Measurements from ENCODE around the gene SAMD4A.
A peak's percentile ranks its signal among the peaks of the same experiment; 100 is the strongest.
"Not testable (repeated sequence)": the region's sequence is repeated elsewhere in the genome, so short reads cannot be mapped to it uniquely, and the experiment has no call there.

The SAMD4A gene

DNA sequence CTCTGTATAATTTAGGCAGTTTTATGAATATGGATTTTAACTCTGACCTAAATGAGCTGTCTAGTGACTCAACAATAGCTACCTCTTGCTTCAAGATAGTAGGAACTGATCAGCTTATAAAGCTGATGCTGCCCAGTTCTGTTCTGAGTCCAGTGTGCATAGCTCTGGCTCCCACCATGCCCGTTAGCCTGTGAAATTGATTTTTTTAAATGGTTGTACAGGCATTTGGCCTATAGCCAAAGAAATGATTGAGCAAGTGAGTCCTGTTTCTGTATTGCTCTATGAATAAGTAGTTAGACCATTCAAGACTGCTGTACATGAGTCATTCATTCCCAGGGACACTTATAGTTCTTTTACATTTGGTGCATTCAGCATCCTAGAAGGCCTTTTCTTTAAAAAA lies 36.4 kb downstream of the SAMD4A start:
- no peaks in the 10 kb centered on the region for H3K9me3 Mint-ChIP-seq
- ATAC-seq (no peak), DNase-seq (no peak)
- no peak overlapping the region for H3K4me3 Mint-ChIP-seq
- no peaks in the 10 kb centered on the region for H3K27me3 Mint-ChIP-seq
- H3K4me1 Mint-ChIP-seq: peaks cover 5% of the 10 kb centered on the region
- H3K27ac Mint-ChIP-seq: no peak overlapping the region

DNA sequence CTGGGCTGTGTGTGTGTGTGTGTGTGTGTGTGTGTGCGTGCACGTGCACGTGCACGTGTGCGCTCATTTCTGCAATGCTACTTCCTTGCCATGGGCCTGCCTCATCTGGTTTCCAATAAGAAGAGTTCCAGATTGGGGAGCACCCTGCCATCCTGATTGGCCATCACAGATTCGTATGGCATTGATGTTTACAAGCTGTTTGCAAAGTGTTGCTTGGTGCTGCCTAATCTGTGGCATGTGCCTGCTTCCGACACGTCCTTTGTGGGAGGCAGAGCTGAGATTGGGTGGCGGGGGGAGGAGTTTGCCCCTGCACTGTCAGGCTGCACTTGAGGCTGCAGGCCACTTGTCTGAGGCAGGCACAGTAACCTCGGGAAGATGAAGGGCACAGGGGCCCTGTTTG lies 39.2 kb downstream of the SAMD4A start:
- no peak for DNase-seq

DNA sequence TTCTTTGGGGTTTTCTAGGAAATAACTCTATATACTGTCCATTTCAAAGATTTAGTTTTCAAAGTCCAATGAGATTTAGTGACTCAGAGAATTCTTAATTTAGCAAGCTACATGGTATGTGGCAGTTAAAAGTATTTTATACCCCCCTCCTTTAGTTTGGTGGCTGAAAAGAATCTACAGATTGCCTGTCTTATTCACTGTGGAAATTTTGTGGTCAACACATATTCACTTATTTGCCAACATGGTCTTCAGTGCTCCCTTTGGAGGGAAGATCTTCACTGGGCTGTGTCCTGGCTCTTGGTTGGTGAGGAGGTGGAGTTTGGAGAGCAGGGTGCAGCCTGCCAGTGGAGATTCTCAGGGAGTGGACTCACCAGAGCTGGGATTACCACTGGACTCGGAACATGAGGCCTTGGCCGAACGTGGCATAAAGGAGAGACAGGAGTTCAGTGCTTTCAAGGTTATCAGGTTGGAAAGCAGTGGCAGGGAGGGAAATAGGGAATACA lies 39.8 kb downstream of the SAMD4A start:
- Mint-ChIP-seq H3K27me3 (peaks cover 8% of the 10 kb centered on the region), H3K9me3 (no peaks in the 10 kb centered on the region), H3K4me3 (no peak overlapping the region), H3K27ac (no peak overlapping the region), H3K4me1 (peaks cover 5% of the 10 kb centered on the region)
- ATAC-seq: no peak
- no peak for DNase-seq

More for the DNA sequence above, 39.2 kb downstream of the SAMD4A start:
- Mint-ChIP-seq H3K27ac (no peak overlapping the region), H3K27me3 (peaks cover 8% of the 10 kb centered on the region), H3K4me3 (no peak overlapping the region), H3K4me1 (peaks cover 5% of the 10 kb centered on the region), H3K9me3 (no peaks in the 10 kb centered on the region)
- ATAC-seq: no peak

DNA sequence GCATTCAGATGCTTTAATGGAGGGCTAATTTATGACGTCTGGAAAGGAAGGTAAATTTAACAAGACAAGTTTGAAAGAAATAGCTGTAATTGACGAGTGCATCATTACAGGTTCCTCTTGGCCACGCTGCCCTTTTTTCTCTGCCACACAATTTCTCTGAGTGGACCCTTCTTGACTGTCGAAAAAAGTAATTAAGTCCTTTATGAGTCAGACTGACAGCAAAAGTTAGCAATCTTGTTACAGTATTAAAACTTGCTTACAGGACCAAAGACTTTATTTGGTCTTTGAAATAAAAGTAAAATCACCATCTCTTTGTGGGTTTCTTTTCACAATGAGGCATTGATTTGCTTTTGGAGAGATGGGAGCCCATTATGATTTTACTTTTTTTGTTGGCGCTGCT lies 42.6 kb downstream of the SAMD4A start:
- Mint-ChIP-seq H3K27me3 (peaks cover 8% of the 10 kb centered on the region), H3K4me1 (peaks cover 5% of the 10 kb centered on the region), H3K27ac (no peak overlapping the region), H3K4me3 (no peak overlapping the region), H3K9me3 (no peaks in the 10 kb centered on the region)
- no peak for DNase-seq
- no peak for ATAC-seq

DNA sequence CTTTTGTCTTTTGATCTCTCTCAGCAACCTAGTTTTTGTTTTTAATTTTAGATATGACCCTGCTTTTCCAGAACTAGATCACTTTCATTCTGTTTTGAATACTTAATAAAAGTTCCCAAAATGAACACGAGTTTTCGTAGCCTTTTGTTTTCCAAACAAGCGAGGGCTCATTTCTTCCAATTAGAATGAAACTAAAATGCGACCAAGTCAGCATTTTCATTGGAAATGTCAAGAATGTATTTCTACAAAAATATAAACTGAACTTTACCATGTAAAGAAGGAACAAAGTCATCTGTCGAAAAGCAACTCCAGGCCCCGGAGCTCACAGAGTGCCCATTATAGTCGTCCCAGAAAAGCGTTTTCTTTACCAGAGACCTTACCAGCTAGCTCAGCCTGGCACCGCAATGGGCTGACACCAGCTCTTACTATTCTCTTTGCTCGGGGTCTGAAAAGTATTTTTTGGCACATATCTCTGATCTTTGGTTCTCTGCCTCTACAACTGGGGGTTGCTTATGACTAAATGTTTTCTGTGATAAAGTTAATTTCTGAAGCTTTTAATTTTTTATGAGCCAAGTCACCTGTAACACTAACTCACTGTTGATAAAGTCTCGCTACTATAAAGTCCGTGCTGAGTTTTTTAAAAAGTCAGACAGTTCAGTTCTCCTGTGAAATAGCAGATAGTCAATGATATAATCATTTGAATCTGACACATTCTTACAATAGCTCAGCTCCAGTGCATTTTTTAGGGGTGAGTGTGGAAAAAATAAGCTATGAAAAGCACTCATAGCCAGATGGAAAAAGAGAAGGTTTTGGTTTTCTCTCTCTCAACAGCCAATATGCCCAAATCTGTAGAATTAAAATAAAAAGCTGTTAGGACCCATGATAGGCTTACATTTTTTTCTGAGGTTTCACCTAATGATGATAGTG lies 43.4 kb downstream of the SAMD4A start:
- no peak overlapping the region for H3K27ac Mint-ChIP-seq
- no peak overlapping the region for H3K4me3 Mint-ChIP-seq
- peaks cover 8% of the 10 kb centered on the region for H3K27me3 Mint-ChIP-seq
- ATAC-seq: no peak
- no peaks in the 10 kb centered on the region for H3K9me3 Mint-ChIP-seq
- no peak for DNase-seq
- peaks cover 5% of the 10 kb centered on the region for H3K4me1 Mint-ChIP-seq

DNA sequence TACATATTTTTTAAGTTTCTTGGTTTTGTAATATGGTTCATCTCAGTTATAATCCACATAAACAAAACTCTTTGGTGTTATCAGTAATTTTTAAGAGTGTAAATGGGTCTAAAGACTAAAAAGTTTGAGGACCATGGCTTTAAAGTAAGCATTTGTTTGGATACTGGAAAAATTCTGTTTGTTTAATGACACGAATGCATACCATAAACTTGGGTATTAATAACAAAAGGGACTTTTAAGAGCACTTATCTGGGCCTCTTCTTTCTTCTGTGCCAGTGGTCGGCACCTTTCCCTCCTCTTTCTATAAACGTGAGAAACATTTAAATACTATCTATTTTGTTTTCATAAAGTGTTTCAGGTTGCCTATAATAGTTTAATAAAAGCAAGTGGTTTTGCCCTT lies 47.4 kb downstream of the SAMD4A start:
- Mint-ChIP-seq H3K27me3 (peaks cover under 1% of the 10 kb centered on the region), H3K9me3 (no peaks in the 10 kb centered on the region), H3K4me3 (no peak overlapping the region), H3K27ac (no peak overlapping the region), H3K4me1 (peaks cover 8% of the 10 kb centered on the region)
- no peak for ATAC-seq
- DNase-seq: no peak

DNA sequence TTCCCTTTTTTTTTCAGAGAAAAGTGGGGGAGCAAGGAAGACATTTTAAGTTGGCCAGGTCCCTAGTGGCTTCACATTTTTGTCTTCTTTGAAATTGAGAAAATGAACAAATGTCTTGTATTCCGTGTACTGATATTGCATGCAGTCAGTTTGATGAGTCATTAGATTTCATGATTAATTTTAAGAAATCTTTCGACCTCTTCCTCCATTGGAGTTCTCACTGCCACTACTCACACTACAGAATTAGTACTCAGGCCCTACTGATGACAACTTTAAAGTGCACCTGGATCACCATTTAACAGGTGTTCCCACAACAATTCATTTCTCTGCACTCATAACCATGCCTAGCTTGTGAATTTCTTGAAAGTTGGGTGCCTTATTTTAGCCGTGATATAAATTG lies 50.5 kb downstream of the SAMD4A start:
- Mint-ChIP-seq H3K27me3 (no peaks in the 10 kb centered on the region), H3K9me3 (no peaks in the 10 kb centered on the region), H3K4me3 (no peak overlapping the region), H3K4me1 (peaks cover 18% of the 10 kb centered on the region), H3K27ac (no peak overlapping the region)
- no peak for DNase-seq
- peak; percentile 73 for ATAC-seq

DNA sequence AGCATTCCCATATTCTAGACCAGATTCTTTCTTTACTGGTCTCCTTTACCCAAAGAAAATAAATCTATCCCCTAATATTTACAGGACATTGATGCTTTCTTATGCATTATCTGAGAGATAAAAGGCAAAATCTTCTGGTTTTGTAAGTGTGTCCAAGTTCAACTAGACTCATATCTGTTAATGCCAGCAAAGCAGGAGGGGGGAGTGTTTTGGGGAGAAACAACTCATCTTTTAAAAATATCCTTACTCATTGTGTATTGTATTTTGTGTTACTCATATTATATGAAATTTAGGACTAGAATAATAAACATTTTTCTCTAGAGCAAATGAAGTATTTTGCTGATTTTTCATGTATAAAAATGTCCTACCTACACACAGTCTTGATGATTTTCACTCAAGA lies 54.8 kb downstream of the SAMD4A start:
- DNase-seq: no peak
- peaks cover 0 to 7% of the 10 kb centered on the region in 2 donors for H3K9me3 Mint-ChIP-seq
- H3K4me3 Mint-ChIP-seq: no peak overlapping the region
- H3K27ac Mint-ChIP-seq: no peak overlapping the region
- H3K4me1 Mint-ChIP-seq: peaks cover 50% of the 10 kb centered on the region
- ATAC-seq: no peak
- H3K27me3 Mint-ChIP-seq: no peaks in the 10 kb centered on the region

DNA sequence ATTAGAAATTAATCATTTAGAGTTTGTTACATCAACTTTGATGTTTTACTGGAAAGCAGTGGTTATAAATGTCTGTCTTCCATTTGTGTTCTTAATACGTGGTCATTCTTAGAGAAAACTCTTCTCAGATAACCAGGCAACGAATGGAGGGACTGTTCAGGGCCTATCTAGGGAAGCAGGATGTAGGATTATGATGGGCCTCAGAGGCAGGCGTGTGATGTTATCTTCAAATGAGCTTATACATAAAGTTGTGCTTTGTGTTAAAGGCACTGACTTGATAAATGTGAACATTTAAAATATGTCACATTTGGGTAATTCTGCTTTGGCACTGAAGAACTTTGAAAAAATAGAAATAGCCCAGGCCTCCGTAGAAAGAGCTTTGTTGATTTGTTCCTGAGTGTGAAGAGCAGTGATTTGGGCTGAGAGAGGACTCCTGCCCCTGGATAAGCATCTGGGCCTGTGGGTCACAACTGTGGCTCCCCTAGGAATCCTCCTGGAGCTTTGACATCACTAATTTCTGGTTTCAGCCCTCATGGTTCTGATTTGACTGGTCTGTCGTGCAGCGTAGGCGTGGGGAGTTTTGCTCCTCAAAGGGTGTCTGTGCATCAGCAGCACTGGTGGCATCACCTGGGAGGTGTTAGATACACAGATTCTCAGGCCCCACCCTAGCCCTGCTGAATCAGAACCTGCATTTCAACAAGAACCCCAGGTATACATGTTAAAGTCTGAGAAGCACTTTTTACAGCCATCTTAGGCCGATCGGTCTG lies 55.4 kb downstream of the SAMD4A start:
- H3K9me3 Mint-ChIP-seq: peaks cover 0 to 7% of the 10 kb centered on the region in 2 donors
- H3K4me1 Mint-ChIP-seq: peaks cover 54% of the 10 kb centered on the region
- H3K27me3 Mint-ChIP-seq: no peaks in the 10 kb centered on the region
- peak; percentile 98 for ATAC-seq
- DNase-seq: peak; percentile 29 to 72
- H3K4me3 Mint-ChIP-seq: no peak overlapping the region
- H3K27ac Mint-ChIP-seq: no peak overlapping the region

DNA sequence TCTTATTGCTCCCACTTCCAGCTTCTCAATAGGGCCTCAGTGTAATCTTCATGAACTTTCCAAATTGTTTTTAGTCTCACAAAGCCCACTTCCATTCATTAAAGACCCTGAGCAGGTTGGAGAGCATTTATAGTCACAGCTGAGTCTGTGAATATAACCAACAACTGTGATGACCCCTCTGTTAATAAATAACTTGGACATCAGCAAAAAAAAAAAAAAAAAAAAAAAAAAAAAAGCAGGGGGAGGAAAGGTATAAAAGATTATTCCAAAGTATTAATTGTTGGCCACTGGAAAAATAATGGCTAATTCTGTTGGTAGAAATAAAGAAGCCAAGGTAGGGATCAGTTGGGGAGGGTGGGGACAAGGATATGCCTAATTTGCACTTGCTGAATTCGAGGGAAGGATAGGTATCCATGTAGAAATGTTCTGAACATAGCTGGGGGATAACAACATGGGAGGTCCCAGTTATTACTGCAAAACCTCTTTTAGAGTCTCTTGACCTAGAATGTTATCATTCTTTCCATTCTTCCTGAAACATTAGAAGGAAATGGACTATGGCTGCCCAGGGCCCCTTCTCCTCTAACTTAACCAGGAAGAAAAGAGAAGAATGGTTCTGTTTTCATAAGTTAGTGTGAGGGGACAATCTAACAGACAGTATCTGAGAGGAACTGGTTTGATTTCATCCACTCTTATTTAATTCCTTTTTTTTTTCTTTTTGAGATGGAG lies 56.5 kb downstream of the SAMD4A start:
- no peak overlapping the region for H3K4me3 Mint-ChIP-seq

DNA sequence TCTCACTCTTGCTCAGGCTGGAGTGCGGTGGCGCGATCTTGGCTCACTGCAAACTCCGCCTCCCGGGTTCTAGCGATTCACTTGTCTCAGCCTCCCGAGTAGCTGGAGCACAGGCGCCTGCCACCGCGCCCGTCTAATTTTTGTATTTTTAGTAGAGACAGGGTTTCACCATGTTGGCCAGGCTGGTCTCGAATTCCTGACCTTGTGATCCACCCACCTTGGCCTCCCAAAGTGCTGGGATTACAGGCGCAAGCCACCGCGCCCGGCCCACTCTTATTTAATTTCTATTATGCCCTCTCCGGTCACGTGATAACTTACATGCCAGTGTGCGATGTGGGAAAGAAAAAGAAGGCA lies 57.1 kb downstream of the SAMD4A start:
- H3K4me1 Mint-ChIP-seq: peaks cover 65% of the 10 kb centered on the region
- ATAC-seq: not testable (repeated sequence)

More for the DNA sequence above, 56.5 kb downstream of the SAMD4A start:
- Mint-ChIP-seq H3K9me3 (peaks cover 0 to 7% of the 10 kb centered on the region in 2 donors), H3K27me3 (no peaks in the 10 kb centered on the region), H3K27ac (no peak overlapping the region), H3K4me1 (peaks cover 60% of the 10 kb centered on the region)
- no peak for ATAC-seq
- DNase-seq: no peak

DNA sequence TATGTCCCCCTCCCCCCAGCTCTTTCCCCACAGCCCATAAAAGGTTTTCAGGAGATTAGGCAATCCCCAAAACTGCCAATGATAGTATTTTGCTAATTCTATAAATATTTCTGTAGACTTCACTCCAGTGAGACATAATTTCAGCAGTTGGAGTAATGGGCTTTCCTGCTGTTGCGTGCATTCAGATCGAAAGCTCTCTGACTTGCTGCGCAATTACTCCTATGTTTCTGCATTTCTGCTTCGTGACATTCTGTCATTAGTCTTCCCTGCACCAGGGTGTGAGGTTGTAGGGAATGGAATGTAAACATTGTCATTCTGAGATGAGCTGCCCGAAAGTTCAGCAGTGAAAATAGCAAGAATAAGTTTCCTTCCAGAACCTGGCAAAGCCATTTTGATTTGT lies 58.2 kb downstream of the SAMD4A start:
- DNase-seq: no peak
- Mint-ChIP-seq H3K27me3 (no peaks in the 10 kb centered on the region), H3K9me3 (peaks cover 0 to 7% of the 10 kb centered on the region in 2 donors), H3K27ac (no peak overlapping the region), H3K4me3 (no peak overlapping the region), H3K4me1 (peaks cover 75% of the 10 kb centered on the region)
- ATAC-seq: no peak

More for the DNA sequence above, 57.1 kb downstream of the SAMD4A start:
- H3K27ac Mint-ChIP-seq, H3K9me3 Mint-ChIP-seq, H3K4me3 Mint-ChIP-seq, H3K27me3 Mint-ChIP-seq, DNase-seq: not testable (repeated sequence)

DNA sequence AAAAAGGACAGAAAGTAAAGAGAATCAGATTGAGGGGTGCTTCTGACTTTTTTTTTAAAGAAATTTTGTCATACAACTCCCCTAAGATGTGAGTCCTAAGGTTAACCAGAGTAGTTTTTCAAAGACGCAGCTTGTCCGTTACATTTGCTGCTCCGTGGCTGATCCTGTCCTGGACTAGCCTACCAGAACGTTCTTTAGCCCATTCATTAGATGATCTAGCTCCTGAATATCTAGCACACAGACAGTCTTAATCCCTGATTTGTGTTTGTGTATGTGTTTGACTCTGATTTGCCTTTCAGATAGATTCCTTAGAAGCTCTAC lies 60.3 kb downstream of the SAMD4A start:
- H3K27me3 Mint-ChIP-seq: no peaks in the 10 kb centered on the region
- peaks cover 73% of the 10 kb centered on the region for H3K4me1 Mint-ChIP-seq
- H3K9me3 Mint-ChIP-seq: peaks cover 0 to 8% of the 10 kb centered on the region in 2 donors
- no peak for ATAC-seq
- H3K27ac Mint-ChIP-seq: peak overlapping the region; percentile 97 to 99
- no peak for DNase-seq
- H3K4me3 Mint-ChIP-seq: peak overlapping the region; percentile 55 to 74

DNA sequence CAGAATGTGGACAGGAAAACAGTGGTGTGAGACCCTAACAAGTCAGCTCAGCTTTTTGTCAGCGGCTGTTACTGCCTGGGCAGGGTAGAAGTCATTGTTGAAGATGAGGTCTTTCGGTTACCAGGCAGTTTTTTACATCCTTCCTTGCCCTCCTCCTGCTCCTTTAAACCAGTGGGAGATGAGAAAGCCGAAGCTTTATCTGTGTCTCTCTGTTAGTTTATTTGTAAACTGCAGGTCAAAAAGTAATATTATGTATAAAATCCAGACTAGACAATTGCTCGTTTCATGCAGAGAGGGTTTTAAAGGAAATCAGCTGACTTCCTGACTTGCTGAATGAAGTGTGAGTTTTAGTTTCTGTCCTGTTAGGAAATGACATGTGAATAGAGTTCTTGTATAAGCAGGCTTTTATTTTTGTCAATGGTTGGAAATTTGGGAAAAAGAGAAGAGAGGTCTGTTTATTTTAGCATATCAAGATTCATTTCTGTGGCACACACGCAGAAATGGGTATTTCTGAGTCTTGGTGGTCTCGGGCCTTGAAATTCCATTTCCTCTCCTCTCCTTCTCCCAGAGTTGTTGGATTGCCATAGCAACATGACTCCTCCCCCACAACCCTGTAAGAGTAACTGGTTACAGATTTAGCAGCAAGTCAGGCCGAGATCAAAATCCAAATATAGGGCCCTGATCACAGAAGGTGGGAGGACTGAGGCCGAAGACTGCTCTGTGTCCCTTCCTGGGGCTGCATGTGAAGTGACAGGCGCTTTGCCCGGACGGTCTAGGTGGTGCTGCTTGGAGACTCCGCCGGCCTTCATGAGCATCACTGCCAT lies 60.8 kb downstream of the SAMD4A start:
- Mint-ChIP-seq H3K27me3 (no peaks in the 10 kb centered on the region), H3K4me3 (peak overlapping the region; percentile 55 to 74), H3K4me1 (peaks cover 68% of the 10 kb centered on the region), H3K27ac (peak overlapping the region; percentile 97 to 99), H3K9me3 (peaks cover 4 to 13% of the 10 kb centered on the region in 2 donors)
- DNase-seq (peak; percentile 39 to 40), ATAC-seq (peak; percentile 79)

DNA sequence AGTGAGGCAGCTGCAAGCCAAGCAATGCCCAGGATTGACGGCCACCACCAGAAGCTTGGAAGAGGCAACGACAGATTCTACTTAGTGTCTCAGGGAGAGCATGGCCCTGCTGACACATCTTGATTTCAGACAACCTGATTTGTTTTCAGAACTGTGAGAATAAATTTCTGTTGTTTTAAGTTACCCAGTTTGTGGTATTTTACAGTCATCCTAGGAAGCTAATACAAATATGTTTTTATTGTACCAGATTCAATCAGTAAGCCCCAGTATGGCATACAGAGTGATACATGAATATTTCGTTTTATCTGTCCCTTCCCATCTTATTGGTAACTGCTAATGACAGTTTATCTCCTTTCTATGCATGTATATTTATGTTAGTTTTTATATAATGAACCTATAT lies 62.3 kb downstream of the SAMD4A start:
- peaks cover 4 to 7% of the 10 kb centered on the region in 2 donors for H3K9me3 Mint-ChIP-seq
- peak overlapping the region in 1 of 2 donors; percentile 13 for H3K27ac Mint-ChIP-seq
- ATAC-seq (no peak), DNase-seq (no peak)
- H3K4me3 Mint-ChIP-seq: no peak overlapping the region
- H3K4me1 Mint-ChIP-seq: peaks cover 54% of the 10 kb centered on the region
- H3K27me3 Mint-ChIP-seq: no peaks in the 10 kb centered on the region

Measured in stimulated activated naive CD8-positive, alpha-beta T cell treated with anti-CD3 and anti-CD28 coated beads, Interleukin-15, amount 100 ng/mL, for 72 hours (primary cell).